GM19438 (cell line): ENCODE data around the gene KRT16.
"Not testable (repeated sequence)": the region's sequence is repeated elsewhere in the genome, so short reads cannot be mapped to it uniquely, and the experiment has no call there.

ENCODE experiments used
- ATAC-seq: cut with Tn5 transposase; IDR thresholded peaks from one replicate; pipeline ENCODE4 v1.9.1; 2021; ENCODE audit warnings: low read depth; ENCODE audit not compliant: unreplicated experiment

Gene KRT16

GRCh38 chr17:41629316-41629715 is 16.7 kb upstream of the KRT16 start:
- ATAC-seq: no peak

GRCh38 chr17:41628621-41629255 is 16.2 kb upstream of the KRT16 start:
- not testable (repeated sequence) for ATAC-seq

GRCh38 chr17:41628073-41628370 is 15.5 kb upstream of the KRT16 start:
- ATAC-seq: not testable (repeated sequence)

- no peak for ATAC-seq
These were observed 14.9 kb upstream of the KRT16 start for GRCh38 chr17:41627316-41628072.

GRCh38 chr17:41626914-41627295 is 14.3 kb upstream of the KRT16 start:
- not testable (repeated sequence) for ATAC-seq

GRCh38 chr17:41626028-41626913 is 13.7 kb upstream of the KRT16 start:
- ATAC-seq: not testable (repeated sequence)

GRCh38 chr17:41625602-41626001 is 13.0 kb upstream of the KRT16 start:
- no peak for ATAC-seq

GRCh38 chr17:41624208-41625101 is 11.9 kb upstream of the KRT16 start, which contains the start of gene KRT17:
Gene KRT17 (minus strand): TSS chr17:41624575. CDS start chr17:41624509, 66 bp downstream.
- no peak for ATAC-seq

- not testable (repeated sequence) for ATAC-seq
These were observed 10.8 kb upstream of the KRT16 start for GRCh38 chr17:41623184-41623861.

- not testable (repeated sequence) for ATAC-seq
These were observed 10.0 kb upstream of the KRT16 start for GRCh38 chr17:41622340-41623183.

GRCh38 chr17:41621916-41622315 is 9.3 kb upstream of the KRT16 start:
- ATAC-seq: no peak

GRCh38 chr17:41621435-41621817 is 8.9 kb upstream of the KRT16 start:
- ATAC-seq: not testable (repeated sequence)

GRCh38 chr17:41620583-41621434 is 8.2 kb upstream of the KRT16 start:
- ATAC-seq: no peak

- ATAC-seq: not testable (repeated sequence)
These were observed 7.5 kb upstream of the KRT16 start for GRCh38 chr17:41619927-41620582.

GRCh38 chr17:41619036-41619926 is 6.7 kb upstream of the KRT16 start:
- ATAC-seq: no peak

- no peak for ATAC-seq
These were observed 5.9 kb upstream of the KRT16 start for GRCh38 chr17:41618341-41619035.
